NCI-H748 (cell line): ENCODE measurements around the gene TMPRSS2.

ENCODE experiments used
- DNase-seq: peaks from one replicate; lab custom pipeline; 2025; ENCODE audit not compliant: unreplicated experiment; lab: John Stamatoyannopoulos, UW

TMPRSS2 gene

GRCh38 chr21:41451753-41452676 is 55.9 kb downstream of the TMPRSS2 start:
- no peak for DNase-seq

- DNase-seq: no peak
Measured at GRCh38 chr21:41449613-41450012, 58.3 kb downstream of the TMPRSS2 start.

GRCh38 chr21:41447356-41447755 is 60.6 kb downstream of the TMPRSS2 start:
- no peak for DNase-seq

GRCh38 chr21:41446586-41446985 is 61.4 kb downstream of the TMPRSS2 start:
- no peak for DNase-seq

- DNase-seq: no peak
Measured at GRCh38 chr21:41445465-41445862, 62.5 kb downstream of the TMPRSS2 start.

- DNase-seq: no peak
Measured at GRCh38 chr21:41444703-41445464, 63.1 kb downstream of the TMPRSS2 start.

DNA sequence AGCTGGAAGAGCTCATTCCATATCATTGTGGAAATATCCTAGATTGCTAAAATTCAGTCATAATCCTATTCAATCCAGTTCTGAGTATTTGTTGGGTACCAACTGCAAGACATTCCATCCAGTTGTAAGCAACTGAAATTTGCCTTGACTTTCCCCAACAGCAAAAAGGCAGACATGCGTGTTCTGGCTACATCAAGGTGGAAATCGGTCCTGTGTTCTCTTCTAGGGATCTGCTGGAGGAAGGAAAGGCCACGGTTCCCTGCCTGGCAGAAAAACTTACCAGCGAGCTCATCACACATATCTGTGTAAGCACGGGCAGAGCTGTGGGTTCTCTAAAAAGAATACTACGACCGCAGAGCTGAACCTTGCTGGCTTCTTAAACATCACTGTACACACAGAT is 64.4 kb downstream of the TMPRSS2 start:
- no peak for DNase-seq

DNA sequence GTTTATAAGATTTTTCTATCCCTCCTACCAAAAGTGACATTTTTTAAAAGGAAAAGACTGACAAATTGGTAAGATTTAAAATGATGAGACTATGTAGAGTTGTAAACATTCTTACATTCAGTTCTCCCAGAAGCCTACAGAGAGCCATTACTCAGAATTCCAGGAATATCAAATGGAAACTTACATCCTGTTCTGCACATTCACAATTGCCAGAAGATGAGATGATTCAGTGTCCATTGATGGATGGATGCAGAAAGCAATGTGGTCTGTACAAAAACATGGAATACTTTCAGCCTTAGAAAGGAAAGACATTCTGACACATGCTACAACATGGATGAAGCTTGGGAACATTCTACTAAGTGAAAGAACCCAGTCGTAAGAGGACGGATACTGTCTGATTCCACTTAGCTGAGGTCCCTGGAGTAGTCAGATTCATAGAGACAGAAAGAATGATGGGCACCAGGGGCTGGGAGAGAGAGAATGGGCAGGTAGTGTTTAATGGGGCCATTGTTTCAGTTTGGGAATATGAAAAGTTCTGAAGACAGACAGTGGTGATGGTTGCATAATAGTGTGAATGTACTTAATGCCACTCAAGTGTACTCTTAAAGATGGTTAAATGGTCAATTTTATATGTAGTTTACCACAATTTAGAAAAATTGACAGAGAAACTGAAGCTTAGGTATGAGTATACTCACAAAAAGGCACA is 65.3 kb downstream of the TMPRSS2 start:
- DNase-seq: no peak

DNA sequence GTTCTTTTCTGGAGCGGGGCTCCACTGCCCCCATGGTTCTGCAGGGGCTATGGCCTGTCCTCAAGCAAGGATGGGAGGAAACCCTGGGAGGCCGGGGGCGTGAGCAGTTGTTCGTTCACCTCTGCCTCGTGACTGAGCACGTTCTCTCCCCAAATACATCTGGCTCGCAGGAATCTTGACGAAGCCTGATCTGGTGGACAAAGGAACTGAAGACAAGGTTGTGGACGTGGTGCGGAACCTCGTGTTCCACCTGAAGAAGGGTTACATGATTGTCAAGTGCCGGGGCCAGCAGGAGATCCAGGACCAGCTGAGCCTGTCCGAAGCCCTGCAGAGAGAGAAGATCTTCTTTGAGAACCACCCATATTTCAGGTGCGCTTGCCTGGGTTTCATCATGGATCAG is 66.4 kb downstream of the TMPRSS2 start:
- DNase-seq: no peak

GRCh38 chr21:41439248-41439647 is 68.7 kb downstream of the TMPRSS2 start:
- DNase-seq: no peak

GRCh38 chr21:41438425-41439113 is 69.4 kb downstream of the TMPRSS2 start:
- DNase-seq: no peak

DNA sequence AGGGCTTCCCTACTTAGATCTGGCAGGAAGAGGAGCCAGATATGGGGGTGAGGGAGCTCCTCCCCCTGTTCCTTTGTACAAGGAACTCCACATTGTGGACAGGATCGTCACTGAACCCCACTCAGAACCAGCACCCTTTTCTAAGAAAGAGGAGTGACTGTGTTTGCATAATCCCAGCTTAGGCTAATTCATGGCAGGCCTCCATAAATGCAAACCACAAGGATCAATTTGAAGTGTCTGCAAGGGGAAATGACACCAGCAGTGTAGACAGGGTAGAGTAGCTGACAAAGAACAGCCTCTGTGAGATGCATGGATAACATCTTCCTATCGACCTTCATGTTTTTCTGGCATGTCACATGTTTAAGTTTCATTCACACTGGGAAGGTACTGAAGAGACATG is 70.2 kb downstream of the TMPRSS2 start:
- DNase-seq: no peak

- no peak for DNase-seq
Measured at GRCh38 chr21:41435706-41436105, 72.3 kb downstream of the TMPRSS2 start.

- DNase-seq: no peak
Measured at GRCh38 chr21:41433566-41433965, 74.4 kb downstream of the TMPRSS2 start.

DNA sequence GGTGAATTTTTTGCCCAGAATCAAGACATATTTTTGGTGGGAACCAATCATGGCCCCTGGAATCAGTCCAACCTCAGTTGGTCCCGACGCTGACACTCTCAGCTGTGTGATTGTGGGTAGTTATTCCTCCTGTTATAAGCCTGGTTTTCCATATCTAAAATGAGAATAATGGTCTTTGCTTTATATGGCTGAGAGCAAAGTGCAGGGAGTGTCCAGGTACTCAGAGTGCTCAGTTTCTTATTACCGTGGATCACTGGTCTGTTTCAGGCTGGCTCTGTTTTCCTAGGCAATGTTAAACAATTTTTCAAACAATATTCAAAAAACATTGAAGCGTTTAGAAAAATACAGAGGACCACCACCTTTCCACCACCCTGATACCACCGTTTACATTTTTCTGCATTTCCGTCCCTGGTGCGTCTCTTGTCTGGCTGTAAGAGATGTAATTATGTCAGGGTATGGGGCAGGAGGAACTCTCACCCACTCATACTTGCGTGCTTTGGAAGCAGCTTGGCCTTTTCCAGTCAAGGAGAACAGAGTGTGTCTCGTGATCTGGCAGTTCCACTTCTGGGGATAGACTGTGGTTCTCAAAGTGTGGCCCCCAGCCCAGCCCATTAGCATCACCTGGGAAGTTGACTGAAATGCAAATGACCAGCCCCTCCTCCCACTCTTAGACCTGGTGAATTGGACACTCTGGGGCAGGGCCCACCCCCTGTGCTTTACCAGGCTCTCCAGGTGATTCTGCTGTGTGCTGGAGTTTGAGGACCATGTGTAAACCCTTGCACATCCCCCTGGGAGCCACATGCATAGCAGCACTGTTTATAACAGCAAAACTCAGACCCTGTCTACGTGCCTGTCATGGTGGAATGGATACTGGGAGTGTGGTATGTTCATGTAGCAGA is 75.1 kb downstream of the TMPRSS2 start:
- DNase-seq: no peak

DNA sequence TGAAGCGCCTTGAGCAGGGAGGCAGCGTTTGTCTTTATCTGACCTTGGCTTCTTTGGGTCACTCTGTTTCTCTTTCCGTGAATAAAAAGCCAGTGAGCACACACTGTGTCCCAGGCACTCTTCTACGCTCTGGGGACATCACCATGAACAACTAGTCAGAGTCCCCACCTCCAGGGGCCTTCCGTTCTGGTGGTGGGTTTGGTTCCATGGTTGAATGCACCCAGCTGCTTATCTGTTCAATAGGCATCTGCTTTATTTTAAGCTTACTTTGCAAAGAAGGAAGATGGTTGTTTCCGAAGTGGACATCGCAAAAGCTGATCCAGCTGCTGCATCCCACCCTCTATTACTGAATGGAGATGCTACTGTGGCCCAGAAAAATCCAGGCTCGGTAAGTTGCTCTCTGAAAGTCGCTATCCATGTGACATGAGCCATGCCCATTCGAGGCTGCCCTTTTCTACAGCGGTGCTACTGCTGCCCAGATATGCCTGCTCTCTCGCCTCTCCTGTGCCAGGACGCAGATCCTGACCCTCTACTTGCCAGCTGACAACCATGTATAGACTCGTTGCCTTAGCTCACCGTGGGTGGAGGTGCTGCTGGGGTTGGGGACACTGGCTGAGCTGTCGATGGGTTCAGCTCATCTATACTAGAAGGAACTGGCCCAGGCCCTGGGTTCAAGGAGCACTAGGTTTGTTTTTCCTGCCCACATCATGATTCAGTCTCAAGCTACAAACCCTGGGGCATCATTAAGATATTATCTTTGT is 76.0 kb downstream of the TMPRSS2 start:
- no peak for DNase-seq

DNA sequence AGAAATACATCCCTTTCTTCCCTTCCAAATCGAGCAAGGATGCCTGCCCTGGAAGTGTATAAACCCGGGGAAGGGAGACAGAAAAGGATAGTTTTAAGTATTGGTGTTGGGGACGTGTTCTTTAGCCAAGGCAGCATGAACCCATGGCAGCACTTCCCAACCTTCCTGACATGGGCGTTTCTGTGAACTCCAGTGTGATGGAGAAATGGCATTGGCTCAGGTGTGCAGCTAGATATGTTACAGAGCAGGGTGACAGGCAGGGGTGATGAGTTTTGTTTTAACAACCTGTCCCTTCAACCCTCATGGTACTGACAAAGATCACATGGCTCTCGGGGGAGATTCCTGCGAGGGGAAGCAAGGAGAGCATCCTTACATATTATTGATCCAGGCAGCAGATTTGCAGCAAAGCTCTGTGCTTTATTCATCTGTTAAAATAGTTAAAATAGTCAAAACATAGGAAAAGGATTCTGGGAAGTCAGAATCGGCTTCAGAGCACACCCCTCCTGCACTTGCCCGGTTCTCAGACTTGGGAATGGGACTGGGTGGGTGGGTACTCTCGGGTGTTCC is 78.0 kb downstream of the TMPRSS2 start:
- DNase-seq: no peak

- DNase-seq: no peak
Measured at GRCh38 chr21:41429305-41429704, 78.7 kb downstream of the TMPRSS2 start.

GRCh38 chr21:41428847-41429246 is 79.1 kb downstream of the TMPRSS2 start:
- no peak for DNase-seq
